GM18867 (cell line): ENCODE data around the gene ERLEC1.
"Not testable (repeated sequence)": the region's sequence is repeated elsewhere in the genome, so short reads cannot be mapped to it uniquely, and the experiment has no call there.

ENCODE experiments used
- ATAC-seq: cut with Tn5 transposase; IDR thresholded peaks from one replicate; pipeline ENCODE4 v1.9.1; 2021; ENCODE audit warnings: mild to moderate bottlenecking, moderate library complexity; ENCODE audit not compliant: unreplicated experiment

The ERLEC1 gene

DNA sequence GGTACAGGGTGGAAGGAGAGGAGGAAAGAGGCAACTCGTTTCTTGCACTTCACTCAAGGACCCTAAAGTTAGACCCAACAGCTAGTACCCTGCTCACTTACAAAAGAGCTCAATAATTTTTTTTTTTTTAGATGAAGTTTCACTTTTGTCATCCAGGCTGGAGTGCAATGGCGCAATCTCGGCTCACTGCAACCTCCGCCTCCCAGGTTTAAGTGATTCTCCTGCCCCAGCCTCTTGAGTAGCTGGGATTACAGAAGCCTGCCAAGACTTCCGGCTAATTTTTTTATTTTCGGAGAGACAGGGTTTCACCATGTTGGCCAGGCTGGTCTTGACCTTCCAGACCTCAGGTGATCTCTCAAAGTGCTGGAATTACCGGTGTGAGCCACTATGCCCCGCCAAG lies 4.2 kb upstream of the ERLEC1 start:
- ATAC-seq, result no peak

- no peak for ATAC-seq
Measured at GRCh38 chr2:53784436-53784835, 2.4 kb upstream of the ERLEC1 start.

GRCh38 chr2:53785366-53785765 lies 1.5 kb upstream of the ERLEC1 start:
- no peak for ATAC-seq

DNA sequence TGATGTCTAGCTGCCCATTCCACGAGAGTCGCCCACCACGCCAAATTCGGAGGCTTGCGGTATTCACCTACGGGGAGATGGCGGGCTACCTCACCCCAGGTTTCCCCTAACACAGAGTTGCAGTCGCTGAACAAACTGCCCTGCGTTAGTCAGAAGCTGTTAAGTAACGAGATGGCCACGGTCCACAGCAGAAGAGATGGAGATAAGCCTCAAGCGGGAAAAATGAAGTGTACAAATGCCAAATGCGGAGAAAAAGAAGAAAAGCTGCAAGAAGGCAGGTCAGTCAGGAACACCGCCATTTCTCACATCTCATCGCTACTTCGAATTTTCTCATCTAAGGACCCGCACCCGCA lies 516 bp upstream of the ERLEC1 start:
- peak; percentile 8 for ATAC-seq

- no peak for ATAC-seq
Measured at GRCh38 chr2:53787614-53788289, 908 bp downstream of the ERLEC1 start.

DNA sequence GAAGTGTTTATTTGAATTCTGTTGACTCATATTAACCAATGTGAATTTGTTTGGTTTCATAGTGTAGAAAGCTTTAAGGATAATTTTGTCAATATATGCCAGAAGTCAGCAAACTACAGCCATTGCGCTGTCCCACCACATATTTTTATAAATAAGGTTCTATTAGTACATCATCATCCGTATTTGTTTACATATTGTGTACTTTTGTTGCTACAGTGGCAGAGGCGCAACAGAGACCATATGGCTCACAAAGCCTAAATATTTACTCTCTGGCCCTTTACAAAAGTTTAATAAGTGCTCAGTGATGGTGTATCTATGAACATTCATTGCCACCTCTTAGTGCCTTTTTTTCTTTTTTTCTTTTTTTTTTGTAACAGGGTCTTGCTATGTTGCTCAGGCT lies 6.4 kb downstream of the ERLEC1 start:
- ATAC-seq, result no peak

GRCh38 chr2:53793821-53794220 lies 7.0 kb downstream of the ERLEC1 start:
- no peak for ATAC-seq

DNA sequence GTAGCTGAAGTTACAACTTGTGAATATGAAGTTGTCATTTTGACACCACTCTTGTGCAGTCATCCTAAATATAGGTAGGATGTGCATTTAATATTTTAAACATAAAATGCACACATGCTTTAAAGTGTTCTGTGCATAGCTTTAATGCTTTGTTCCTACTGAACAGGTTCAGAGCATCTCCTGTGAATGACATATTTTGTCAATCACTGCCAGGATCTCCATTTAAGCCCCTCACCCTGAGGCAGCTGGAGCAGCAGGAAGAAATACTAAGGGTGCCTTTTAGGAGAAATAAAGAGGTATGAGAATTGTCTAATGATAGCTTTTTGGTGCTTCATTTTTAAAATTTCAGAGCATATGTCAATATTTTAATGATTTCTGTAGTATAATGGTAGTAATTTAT lies 14.7 kb downstream of the ERLEC1 start:
- ATAC-seq, result no peak

DNA sequence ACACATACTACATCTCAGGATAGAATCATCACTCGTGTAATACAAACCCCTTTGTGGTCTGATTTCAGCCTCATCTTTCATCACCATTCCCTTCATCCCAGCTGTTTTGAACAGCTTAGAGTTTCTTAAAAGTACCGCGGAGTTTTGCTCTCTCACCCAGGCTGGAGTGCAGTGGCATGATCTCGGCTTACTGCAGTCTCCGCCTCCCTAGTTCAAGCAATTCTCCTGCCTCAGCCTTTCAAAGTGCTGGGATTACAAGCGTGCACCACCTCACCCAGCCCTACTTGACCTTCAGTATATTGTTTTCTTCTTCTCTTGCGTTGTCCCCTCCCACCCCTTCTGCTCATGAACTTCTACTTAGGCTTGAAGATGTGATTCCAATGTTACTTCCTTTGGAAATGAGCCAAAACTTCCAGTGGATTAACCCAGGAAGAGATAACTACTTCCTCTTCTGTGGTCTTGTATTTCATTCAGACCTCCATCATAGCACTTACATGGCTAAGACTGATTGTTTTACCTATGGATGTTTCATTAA lies 15.8 kb downstream of the ERLEC1 start:
- no peak for ATAC-seq

GRCh38 chr2:53811601-53812000 lies 24.8 kb downstream of the ERLEC1 start:
- ATAC-seq, result no peak

DNA sequence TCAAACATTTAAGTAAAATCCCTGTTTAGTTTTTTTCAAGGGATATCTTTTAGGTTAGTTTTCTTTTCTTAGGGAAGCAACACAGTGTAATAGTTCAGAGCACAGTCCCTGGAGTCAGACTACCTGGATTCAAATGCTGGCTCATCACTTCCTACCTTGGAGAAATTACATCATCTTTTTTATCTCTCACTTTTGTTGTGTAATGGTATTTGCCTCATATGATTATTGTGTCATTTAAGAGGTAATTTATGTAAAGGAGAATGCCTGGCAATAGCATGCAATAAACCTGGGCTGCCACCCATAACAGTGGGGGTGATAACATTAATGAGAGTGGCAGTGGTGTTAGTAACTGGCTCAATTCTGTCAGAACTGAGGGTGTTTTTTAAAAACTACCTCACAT lies 26.3 kb downstream of the ERLEC1 start:
- ATAC-seq, result no peak

GRCh38 chr2:53818854-53819435 lies 32.1 kb downstream of the ERLEC1 start:
- ATAC-seq, result no peak

- no peak for ATAC-seq
Measured at GRCh38 chr2:53819634-53820033, 32.8 kb downstream of the ERLEC1 start.

DNA sequence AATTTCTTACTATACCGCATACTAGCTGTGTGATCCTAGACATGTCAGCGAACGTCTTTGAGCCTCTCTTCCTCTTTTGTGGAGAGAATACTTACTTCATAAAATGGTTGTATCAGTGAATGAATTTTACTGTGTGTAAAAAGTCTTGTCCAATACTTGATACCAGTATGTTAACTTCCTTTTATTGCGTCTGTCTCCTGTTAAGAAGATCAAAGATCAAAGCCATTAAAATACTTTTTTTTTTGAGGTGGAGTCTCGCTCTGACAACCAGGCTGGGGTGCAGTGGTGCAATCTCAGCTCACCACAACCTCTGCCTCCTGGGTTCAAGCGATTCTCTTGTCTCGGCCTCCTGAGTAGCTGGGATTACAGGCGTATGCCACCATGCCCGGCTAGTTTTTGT lies 33.2 kb downstream of the ERLEC1 start:
- no peak for ATAC-seq

- ATAC-seq, result no peak
Measured at GRCh38 chr2:53820711-53821110, 33.9 kb downstream of the ERLEC1 start.

DNA sequence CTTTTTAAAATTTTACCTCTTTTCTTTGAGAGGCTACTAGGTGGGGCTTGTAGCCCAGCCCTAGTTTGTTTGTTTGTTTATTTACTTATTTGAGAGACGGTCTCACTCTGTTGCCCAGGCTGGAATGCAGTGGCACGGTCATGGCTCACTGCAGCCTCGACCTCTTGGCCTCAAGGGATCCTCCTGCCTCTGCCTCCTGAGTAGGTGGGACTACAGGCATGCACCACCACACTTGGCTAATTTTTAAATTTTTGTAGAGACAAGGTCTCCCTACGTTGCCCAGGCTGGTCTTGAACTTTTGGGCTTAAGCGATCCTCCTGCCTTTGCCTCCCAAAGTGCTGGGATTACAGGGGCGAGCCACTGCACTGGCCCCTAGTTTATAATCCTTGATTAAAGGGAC lies 35.0 kb downstream of the ERLEC1 start:
- no peak for ATAC-seq

- ATAC-seq, result not testable (repeated sequence)
Measured at GRCh38 chr2:53823639-53824038, 36.8 kb downstream of the ERLEC1 start.

DNA sequence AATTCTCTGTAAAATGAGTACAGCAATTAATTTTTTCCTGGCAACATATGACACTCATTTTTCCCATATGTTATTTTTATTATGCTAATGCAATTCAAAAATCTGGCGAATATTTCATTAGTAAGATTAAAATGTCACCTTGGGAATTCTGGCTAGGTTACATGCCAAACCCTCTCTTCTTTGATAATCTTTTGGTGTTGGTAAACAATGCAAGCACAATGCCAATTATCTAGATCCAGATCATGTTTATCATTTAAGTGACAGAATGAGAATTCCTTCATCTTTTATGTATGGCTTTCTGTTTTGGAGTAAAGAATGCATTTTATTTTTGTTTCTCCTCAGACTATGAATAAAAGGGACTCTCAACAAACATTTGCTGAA lies 39.2 kb downstream of the ERLEC1 start:
- ATAC-seq, result no peak

DNA sequence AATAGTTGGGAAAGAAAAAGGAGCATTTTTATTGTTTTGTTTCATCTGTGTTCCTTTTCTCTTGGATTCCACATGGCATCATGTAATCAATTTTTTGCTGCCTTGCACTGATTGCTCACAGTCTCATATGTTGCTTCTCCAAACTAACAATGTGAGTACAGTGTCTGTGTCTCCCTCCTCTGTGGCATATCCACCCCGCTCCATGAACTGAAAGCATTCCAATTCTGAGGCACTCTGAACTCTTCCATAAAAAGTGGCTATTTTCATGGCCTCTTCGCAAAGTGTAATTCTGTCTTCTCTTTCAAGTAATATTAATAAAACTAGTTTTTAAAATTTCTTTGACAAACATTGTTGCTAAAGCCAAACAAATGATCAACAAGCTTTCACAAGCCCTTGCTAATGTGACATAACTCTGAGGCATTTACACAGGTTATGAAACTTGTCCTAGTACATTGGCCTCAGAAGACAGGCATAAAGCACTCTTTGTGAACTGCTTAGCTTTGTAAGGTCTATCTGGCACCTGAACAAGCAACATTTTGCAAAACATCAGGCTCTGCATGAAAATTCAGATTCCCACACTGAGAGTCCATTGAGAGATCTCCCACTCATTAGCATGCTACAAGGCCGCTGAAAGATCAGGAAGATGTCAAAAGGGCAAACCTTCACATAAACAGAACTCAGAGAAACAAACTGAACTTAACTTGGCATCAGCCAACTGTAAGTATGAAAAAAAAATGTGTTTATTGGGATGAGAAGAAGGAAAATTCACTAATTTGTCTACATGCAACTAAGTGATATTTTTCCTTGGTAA lies 39.9 kb downstream of the ERLEC1 start:
- no peak for ATAC-seq

DNA sequence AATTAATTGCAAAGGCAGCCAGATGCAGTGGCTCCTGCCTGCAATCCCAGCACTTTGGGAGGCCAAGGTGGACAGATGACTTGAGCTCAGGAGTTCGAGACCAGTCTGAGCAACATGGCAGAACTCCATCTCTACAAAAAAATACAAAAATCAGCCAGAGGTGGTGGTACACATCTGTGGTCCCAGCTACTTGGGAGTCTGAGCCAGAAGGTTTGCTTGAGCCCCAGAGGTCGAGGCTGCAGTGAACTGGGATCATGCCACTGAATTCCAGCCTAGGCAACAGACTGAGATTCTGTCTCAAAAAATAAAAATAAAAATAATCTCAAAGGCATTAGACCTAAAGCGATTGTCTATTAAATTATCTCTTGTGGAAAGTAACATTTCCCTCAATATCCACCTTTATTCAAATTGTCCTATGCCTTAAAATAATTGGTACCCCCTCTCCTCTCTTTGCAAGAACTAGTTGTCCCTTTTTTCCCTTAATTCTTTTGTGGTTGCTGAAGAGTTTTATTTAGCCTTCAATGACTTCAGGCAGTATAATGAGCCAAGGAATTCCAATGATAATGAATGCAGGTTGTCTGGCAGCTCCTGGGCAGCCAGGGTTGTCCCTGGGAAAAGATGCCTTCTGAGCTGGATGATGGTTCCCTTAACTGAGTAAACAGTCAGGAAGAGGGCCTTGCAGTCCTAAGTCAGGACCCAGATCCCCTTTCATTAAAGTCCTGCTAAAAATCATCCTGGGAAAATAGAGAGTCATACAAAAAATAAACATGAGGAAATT lies 40.7 kb downstream of the ERLEC1 start:
- no peak for ATAC-seq

GRCh38 chr2:53828331-53828730 lies 41.5 kb downstream of the ERLEC1 start:
- no peak for ATAC-seq
